Activated naive CD4-positive, alpha-beta T cell (primary cell): ENCODE results near the gene DNLZ.
"Not testable (repeated sequence)": the region's sequence is repeated elsewhere in the genome, so short reads cannot be mapped to it uniquely, and the experiment has no call there.

Source experiments
- DNase-seq, 4 experiments: peaks; one replicate each; lab custom pipeline; 2025; lab: John Stamatoyannopoulos, UW

DNLZ gene

DNA sequence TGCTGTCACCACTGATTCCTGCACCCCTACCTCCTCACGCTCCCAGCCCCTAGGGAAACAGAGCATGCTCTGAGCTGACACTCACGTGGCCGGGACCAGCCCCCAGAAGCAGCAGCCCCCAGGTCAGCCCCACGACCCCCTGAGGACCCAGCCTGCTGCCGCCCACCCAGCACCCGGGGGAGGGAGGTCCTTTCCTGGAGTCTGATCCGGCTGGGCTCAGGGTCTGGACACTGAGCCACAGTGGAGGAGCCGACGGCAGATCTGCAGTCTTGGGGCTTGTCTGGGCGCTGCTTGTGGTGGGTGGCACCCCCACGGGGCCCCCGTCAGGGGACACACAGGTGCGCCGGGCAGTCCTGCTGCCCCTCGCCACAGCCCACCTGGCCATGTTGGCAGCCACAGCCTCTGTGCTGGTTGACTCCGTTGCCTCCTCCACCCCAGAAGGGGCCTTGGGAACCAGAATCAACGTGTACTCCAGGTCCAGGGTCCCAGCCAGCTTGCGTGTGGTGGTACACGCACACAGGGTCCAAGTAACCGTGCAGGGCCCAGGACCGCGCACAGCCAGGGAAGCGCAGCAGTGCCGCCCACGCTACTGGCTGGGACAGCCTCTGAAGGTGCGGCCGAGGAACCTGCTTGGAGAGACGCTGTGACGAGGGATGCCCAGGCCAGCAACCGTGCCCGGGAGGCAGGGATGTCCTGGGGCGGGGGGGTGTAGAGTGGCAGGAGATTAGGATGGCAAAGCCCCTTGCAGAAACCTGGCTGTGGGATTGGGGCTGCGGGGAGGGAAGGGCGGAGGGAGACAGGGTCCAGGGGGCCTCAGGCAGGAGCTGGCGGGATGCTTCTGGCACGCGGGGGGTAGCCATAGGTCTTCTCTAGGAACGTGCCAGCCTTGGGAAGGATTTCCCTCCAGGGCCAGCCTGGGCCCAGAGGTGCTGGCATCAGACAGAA is 3.5 kb downstream of the DNLZ start:
- DNase-seq: no peak

DNA sequence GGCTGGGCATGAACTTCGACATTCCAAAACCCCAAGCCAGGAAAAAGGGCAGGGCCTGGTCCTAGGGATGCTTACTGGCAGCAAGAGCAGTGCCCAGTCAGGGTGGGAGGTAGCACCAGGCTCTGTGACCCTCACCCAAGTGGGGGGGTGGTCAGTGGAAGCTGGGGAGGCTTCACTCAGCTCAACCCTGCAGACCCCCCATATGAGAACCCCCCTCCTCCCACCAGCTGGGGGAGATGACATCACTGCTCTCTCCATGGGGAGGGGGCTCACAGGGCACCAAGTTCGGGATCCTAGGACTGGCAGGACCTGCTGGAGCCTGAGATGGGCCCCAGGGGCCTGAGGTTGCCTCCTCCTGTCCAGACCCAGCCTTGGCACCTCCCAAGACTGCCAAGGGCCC is 4.7 kb downstream of the DNLZ start:
- no peak for DNase-seq

DNA sequence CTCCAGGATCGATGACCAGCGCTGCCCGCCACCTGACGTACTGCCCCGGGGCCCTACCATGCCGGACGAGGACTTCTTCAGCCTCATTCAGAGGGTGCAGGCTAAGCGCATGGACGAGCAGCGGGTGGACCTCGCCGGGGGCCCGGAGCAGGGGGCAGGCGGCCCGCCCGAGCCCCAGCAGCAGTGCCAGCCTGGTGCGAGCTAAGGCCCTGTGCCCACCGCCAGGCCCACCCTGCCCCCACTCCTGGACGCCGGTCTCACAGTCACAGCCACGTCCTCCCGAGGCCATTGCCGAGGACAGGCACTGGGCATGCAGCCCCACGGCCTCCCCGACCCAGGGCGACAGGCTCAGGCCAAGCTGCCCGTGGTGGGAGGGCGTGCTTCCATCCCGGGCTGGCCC is 5.5 kb downstream of the DNLZ start:
- no peak for DNase-seq

DNA sequence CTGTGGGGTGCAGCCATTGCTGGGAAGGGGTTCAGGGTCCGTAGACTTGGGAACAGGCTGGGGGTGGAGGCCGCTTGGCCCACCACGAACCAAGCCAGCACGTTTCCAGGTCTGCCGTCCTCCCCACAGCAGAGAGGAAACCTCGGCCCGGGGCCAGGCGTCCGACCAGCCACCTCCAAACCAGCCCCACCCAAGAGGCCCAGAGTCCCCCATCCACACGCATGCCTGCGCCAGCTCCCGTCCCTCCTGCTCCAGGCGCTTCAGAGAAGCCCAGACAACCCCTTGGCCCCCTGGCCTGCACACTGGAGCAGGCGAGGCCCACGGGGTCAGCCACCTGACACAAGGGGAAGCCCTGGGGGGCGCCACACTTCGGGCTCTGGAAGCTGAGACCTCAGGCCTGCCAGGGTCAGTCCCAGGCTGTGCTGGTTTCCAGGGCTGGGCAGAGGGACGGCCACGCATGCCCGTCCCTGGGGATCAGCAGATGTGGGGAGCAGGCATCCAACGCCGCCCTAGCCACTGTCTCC is 6.3 kb downstream of the DNLZ start:
- no peak for DNase-seq

DNA sequence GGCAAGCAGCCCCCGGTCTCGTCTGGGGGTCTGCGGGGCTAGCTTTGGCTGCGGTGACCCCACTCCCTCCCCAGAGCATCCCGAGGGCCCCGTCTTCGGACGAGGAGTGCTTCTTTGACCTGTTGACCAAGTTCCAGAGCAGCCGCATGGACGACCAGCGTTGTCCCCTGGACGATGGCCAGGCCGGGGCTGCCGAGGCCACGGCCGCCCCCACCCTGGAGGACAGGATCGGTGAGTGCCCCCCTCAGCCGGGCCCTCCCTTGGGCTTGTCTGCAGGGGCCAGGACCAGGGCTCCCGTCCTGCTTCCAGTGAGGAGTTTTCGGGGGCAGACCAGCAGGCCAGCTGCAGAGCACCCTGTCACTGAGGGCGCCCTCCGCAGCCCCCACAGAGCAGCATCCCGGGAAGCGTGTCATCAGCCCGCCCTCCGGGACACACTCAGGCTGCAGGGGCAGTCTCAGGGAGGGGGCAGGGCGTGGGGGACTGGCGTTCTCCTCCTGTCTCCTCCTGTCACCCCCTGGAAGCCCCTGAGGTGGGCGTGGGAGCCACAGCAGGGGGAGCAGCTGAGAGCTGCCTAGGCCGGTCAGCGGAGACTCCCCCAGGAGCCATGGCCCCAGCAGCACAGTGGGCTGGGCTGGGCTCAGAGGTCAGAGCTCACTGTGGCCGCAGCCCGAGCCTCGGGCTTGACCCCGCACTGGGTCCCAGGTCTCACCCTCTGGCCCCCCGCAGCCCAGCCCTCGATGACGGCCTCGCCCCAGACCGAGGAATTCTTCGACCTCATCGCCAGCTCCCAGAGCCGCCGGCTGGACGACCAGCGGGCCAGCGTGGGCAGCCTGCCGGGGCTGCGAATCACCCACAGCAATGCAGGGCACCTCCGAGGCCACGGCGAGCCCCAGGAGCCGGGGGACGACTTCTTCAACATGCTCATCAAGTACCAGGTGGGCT is 7.7 kb downstream of the DNLZ start:
- DNase-seq: no peak

DNA sequence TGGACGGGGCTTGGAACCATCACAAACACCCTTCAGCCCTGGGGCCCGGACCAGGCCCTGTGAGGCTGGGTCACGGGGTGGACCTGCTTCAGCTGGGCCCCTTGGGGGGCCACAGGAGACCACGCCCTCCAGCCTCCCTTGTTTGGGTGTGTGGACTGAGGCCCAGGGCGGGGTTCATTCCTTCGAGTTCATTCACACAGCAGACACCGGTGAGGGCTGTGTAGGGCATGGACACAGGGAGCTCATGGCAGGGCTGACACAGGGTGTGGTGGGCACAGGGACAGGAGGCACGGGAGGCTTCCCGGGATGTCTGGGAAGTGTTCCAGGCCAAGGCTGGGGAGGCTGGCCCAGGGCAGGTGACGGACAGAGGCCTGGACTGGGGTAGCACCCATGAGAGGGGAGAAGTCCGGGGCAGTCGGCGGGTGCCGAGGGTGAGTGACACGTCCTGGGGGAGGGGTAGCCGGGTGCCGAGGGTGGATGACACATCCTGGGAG is 8.9 kb downstream of the DNLZ start:
- DNase-seq: no peak

DNA sequence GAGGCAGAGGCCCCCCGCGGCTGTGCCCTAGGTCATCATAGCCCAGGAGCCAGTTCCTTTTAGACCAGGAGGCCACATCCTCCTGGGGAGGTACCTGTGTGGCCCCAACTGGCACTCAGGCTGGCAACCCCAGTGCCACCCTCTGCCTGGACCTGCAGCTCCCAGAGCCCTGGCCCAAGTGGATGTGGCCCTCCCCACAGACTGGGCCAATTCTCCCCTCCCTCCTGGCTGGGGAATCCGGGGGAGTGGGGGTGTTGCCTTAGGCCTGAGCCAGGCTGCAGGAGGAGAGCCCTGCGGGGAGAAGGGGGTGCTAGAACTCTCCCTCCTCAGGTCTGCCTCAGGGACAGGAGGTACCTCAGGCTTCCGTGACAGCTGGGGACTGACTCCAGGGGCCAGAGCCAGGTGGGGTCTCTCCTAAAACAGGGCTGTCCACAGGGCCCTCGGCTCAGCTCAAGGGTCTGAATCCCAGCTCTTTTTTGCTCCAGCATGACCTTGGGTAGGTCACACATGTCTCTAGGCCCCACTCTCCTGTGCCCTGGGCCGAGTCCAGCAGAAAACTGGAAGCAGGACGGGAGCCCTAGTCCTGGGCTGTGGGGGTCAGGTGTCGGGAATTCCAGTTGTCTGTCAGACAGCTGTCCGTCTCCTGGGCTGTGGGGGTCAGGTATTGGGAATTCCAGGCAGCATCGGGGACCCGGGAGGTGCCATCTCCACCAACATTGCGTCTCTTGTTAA is 9.6 kb downstream of the DNLZ start:
- DNase-seq: no peak

DNA sequence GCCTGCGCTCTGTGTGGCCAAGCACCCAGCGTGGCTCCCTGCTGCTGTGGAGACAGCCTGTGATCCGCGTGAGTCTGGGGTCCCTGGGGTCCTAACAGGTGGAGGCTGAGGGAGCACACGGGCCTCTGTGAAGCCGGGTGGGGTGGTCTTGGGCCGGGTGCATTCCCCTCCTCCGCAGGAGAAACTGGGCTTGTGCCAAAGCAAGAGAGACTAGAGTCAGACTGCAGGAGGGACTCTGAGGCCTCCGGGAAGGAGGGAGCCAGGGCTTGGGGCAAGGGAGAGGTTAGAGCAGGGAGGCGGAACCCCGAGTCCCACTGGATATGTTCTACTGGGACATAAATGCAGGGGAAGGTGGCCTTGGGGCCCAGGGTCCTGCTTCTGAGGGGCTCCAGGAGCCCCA is 10.5 kb downstream of the DNLZ start:
- no peak for DNase-seq

DNA sequence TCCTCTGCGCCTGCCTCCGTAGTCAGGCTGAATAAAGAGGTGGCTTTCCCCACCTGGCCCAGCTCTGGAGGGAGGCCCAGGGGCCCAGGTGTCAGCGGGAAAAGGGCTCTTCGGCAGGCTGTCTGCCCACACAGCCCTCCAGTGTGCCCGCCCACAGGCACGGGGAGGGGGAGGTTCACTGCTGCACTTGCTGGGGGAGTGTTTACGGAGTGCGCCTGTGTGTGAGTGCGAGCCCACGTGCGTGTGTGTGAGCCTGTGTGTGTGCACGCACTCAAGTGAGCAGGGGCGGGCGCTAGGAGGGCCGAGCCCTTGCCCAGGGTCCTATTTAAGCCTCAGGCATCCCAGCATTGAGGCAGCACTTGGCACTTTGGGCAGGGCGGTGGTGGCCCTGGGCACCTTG is 10.9 kb downstream of the DNLZ start:
- no peak for DNase-seq

DNA sequence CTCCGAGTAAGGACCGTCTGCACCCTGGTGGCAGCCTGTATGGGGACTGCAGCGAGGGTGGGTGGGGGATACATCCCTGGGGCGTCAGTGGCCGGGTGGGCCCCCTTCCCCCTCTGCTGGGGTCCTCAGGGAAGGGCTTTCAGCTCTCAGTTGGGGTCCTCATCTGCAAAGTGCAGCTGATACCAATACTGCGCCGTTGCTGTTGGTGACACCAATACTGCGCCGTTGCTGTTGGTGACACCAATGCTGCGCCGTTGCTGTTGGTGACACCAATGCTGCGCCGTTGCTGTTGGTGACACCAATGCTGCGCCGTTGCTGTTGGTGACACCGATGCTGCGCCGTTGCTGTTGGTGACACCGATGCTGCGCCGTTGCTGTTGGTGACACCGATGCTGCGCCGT is 11.7 kb downstream of the DNLZ start:
- not testable (repeated sequence) for DNase-seq

DNA sequence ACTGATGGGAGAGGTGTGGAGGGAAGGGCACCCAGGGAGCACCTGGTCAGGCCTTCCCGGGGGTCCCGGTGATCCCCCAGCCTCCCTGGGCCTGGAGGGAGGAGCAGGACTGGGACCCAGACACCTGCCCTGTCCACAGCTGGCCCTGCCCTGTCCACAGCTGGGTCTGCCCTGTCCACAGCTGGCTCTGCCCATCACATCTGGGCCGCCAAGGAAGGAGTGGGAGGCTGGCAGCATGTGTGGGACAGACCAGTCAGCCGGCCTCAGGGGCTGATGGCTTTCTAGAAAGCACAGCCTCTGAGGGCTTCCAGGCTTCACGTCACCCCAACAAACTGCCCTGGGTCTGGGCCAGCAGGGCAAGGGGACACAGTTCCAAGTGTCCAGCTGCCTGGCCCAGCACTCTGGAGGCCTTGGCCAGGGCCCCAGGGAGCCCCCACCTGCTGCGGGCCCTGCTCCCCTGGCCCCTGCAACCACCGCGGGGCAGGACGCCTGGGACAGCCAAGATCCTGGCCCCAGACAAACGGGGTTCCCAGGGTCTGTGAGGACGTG is 12.2 kb downstream of the DNLZ start:
- no peak for DNase-seq

DNA sequence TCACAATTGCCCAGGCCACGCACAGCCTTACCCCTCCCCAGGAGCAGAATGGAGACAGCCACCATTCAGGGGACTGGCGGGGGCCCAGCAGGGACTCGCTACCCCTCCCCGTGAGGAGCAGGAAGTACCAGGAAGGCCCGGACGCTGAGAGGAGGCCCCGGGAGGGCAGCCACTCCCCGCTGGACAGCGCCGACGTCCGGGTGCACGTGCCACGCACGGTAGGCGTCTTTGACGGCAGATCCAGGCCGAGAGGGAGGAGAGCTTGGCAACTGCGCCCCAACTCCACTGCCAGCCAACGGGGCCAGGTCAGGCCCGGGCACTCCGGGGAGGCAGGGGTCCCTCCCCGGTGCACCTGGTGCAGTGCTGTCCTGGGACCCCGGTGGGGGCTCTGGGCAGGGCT is 14.0 kb downstream of the DNLZ start:
- no peak for DNase-seq

DNA sequence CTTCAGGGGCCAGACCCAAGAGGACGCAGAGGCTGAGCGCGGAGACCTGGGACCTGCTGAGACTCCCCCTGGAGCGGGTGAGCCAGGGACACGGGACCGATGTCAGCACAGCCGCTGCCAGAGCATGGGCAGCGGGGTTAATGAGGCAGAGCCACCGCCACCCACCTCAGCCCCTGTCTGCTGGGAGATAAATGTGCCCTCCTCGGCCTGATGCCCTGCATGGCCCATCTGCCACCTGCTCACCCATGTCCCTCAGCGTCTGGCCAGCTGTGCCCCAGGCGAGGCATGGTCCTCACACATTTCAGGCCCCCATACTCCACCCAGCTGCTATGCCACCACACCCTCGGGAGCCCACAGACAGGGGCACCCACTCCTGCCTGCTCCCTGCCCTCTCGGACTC is 14.9 kb downstream of the DNLZ start:
- no peak for DNase-seq

DNA sequence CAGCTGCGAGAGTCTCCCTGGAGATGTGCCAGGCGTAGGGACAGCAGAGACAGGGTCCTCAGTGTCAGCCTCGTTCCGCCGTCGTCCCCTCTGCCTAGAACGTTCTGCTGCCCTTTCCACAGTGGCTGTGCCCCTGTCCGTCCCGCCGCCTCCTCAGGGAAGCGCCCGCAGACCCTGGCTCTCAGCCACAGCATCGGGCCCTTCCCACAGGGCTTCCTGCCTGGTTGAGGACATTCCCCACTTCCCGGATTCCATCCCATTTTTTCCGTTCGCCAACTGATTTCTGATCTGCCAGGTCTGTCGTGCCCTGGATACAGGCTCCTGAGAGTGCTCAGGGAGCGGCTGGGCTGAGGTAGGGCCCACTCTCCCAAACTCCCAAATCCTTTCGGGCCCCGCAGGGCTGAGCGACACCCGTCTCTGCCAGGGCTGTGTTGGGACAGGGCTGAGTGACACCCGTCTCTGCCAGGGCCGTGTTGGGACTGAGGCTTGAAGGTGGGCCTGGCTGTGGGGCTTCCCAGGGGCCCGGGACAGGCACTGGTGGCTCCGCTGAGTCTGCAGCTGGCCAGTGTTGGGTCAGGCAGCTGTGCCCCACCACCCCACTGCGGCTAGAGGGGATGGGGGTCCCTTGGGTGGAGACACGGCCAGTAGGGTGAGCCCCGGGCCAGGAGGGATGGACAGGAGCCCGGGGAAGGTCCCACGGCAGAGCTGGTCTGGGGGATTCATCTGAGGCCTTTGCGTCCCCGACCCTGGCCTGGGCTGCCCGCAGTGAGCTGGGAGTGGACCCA is 15.9 kb downstream of the DNLZ start:
- DNase-seq: no peak

DNA sequence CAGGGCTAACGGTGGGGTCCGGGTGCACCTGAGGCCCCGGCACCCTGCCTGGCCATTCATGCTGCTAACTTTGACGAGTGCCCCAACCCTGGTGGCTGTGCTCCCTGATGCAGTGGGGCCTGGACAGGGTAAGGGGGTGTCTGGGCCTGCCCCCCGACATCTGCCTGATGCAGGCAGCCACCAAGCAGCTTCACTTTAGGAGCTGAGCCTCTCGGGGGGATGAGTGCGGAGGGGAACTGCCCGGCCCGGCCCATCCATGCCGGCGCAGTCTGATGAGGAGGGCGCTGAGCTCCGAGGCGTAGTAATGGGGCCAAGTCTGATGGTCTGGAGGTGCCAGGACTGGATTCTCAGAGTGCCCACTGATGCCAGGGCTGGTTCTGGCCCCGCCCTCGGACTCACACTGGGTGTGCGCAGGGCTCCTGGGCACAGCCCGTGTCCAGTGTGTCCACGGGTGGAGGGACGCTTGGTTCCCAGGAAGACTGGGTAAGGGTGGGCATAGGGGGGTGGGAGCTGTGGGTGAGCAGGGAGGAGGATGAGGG is 16.5 kb downstream of the DNLZ start:
- no peak for DNase-seq

DNA sequence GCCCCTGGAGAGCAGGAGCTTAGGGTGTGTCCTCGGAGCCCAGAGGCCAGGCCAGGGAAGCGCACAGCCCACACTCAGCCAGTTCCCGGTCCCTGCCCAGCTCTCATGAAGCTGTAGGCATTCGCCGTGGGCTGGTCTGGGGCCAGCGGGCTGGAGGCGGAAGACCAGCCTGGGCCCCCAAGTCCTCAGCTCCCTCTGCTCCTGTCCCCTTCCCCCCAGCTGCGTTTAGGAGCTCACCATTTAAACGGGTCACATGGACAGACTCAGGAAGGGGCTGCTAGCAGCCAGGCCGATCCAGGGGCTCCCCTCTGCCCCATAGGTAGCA is 17.4 kb downstream of the DNLZ start:
- no peak for DNase-seq

DNA sequence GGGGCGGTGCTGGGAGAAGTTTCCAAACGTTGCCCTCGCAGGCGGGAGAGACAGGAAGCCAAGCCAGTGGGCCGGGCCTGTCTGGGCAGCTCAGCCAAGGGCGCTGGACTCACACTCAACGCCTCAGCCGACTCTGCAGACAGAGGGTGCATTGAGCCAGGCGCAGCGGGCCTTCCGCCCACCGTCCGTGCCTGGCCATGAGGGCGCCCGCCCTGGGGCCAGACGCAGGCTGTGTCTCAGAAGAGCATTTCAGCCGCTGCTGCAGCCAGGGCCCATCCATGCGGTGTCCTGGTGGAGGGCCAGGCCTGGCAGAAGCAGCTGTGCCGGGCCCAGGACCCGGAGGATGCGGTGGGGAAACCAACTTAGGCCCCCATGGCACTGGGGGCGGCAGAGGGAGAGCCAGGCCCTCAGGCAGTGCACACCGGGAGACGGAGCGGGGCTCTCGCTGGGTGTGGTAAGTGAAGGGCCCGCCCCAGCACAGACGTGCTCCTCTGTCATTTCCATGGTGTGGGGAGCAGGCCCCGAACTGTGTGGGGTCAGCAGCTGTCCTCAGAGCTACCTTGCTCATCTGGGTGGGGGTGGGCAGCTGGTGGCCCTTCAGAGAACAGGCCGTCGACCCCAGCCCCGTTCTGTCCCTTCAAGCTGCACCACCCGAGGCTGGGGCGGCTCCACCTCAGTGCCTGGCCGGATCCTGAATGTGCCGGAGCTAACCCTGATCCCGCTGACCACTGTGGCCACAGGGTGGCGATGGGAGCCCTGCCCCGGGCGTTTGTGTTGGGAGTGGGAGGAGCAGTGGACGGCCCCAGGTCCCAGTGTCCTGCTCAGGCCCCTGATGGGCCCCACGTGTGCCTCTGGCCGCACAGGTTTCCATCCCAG is 18.0 kb downstream of the DNLZ start:
- no peak for DNase-seq

DNA sequence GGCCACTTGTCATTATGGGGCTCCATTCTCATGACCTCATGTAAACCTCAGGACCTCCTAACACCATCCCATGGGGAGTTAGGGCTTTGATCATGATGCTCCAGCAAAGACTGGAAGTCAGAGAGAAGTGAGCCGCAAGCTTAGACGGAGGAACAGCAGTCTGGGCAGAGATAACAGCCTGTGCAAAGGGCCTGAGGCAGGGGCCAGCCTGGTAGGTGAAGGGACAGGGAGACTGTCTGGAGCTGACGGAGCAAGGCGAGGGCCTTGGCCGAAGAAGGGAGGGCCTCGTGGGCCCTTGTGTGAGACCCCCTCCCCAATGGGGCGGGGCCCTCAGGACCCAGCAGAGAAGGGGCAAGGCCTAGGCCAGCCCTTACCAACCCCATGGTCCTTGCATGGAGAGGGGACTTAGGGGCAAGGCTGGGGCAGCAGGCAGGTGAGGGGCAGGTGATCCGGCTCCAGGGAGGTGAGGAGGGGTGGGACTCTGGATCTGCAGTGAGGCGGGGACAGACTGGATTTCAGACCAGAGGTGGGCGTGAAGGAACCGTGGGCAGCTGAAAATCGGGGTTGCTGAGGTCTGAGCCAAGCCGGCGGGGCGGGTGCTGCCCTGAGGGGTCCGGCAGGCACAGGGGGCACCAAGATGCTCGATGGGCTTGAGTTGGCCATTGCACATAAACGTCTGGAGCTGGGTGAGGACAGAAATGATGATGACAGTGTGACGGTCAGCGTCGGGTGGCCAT is 18.8 kb downstream of the DNLZ start:
- DNase-seq: no peak

DNA sequence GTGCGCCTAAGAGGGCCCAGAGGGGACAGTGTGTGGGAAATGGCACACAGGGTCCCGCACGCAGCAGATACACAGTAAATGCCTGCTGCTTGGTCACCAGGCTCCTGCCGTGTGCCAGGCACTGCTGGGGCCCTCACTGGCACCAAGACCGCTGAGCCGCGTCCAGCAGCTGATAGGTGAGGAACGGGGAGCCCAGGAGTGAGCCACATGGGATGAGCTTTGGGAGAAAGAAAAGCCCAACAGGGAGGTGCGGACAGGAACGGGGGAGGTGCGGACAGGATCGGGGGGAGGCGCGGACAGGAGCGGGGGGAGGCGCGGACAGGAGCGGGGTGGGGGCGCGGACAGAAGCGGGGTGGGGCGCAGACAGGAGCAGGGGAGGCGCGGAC is 19.7 kb downstream of the DNLZ start:
- DNase-seq: no peak
